ENCODE measurements around the gene GNPNAT1.
"Not testable (repeated sequence)": the region's sequence is repeated elsewhere in the genome, so short reads cannot be mapped to it uniquely, and the experiment has no call there.

GNPNAT1 gene

GRCh38 chr14:52733824-52734223 is 57.6 kb downstream of the GNPNAT1 start:
- no peak for DNase-seq (ENCODE audit: extremely low read depth, insufficient read length)
- Histone ChIP-seq H3K36me3 (ENCODE audit: control insufficient read depth, insufficient read depth, low read length) (no peaks in the 10 kb centered on the region), H3K27me3 (replicated peaks; ENCODE audit: control insufficient read depth, insufficient read depth, low read length) (no peaks in the 10 kb centered on the region), H3K4me3 (replicated peaks; ENCODE audit: low read depth, low read length) (no peak overlapping the region)
- no peak for TF ChIP-seq CTCF (IDR thresholded peaks at IDR 0.05; ENCODE audit: insufficient read depth, low read length, poor library complexity, severe bottlenecking)

DNA sequence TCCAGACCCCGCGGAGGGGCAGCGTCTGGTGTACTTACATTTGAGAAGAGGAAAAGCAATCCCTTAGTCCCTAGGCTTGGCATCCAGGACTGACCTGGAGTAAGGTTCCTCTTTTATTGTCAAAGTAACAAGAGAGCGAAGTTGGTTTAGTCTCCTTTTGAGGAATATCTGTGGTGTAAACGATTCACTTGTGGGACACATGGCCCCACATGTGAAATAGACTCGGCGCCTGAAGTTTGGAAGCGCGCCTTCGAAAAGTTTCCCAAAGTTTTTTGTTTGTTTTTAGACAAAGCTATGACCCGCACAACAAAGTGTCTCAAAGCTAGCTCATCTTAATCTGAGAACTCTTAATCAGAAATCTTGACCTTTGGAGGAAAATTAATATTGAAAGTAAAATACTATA is 60.7 kb downstream of the GNPNAT1 start:
- Histone ChIP-seq H3K4me3 (replicated peaks; ENCODE audit: low read depth, low read length) (peak overlapping the region; percentile 95), H3K27me3 (replicated peaks; ENCODE audit: control insufficient read depth, insufficient read depth, low read length) (no peaks in the 10 kb centered on the region), H3K36me3 (ENCODE audit: control insufficient read depth, insufficient read depth, low read length) (no peaks in the 10 kb centered on the region)
- no peak for DNase-seq (ENCODE audit: extremely low read depth, insufficient read length)
- TF ChIP-seq CTCF (IDR thresholded peaks at IDR 0.05; ENCODE audit: insufficient read depth, low read length, poor library complexity, severe bottlenecking), result no peak

DNA sequence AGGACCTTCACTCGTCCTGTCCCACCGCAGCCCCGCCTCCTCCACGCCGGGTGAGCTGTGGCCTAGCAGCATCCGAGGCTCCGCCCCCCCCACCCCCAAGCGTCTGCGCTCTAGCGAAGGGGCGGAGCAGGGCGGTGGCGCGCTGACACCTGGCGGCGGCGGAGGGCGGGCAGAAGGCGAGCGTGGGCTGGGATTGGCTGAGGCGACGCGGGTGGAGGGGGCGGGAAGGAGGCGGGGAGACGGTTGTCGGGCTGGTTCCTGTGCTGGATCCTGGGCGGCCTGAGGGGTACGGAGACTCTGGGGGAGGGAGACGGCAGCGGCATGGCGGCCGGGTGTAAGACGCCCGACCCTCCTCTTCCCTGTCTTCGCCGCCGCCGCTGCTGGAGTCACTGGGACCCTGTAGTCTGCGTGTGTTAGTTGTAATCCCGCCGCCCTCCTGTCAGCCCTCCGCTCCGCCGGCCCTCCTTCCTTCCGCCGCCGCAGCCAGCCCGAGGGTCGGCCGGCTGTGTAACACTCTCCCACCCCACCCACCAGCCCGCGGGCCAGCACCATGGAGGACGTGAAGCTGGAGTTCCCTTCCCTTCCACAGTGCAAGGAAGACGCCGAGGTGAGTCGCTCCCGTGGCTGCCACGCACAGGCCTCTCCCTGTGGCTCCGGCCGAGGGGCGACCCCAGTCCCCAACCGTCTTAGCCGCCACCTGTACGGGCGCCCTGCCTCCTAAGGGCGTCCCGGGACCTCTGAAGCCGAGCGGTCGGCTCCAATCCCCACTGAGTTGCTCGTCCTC is 61.3 kb downstream of the GNPNAT1 start, which contains the start of gene STYX:
Gene STYX (plus strand): TSS at position 242 of the 784 bp plus-strand sequence. CDS start 309 bp downstream, at position 551.
- no peaks in the 10 kb centered on the region for H3K36me3 ChIP-seq (ENCODE audit: control insufficient read depth, insufficient read depth, low read length)
- H3K4me3 ChIP-seq (replicated peaks; ENCODE audit: low read depth, low read length), result peak within 1 kb of the TSS; percentile 95
- DNase-seq (ENCODE audit: extremely low read depth, insufficient read length), result peak; percentile 99
- no peaks in the 10 kb centered on the region for H3K27me3 ChIP-seq (replicated peaks; ENCODE audit: control insufficient read depth, insufficient read depth, low read length)
- TF ChIP-seq CTCF (IDR thresholded peaks at IDR 0.05; ENCODE audit: insufficient read depth, low read length, poor library complexity, severe bottlenecking), result no peak

DNA sequence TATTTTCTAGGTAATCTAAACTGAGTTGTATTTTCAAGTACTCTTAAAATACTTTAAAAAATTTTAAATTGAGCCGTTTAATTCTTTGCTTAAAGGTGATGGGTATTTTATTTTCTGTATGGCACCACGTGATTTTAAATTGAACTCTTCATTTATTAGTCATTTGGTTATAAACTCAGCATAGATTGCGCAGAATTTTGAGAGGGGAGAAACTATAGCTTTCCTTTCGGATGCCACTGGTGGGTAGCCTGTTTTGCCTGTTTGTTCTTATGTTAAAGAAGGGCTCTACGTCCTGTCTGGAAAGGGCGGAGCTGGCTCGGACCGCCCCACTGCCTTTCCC is 61.9 kb downstream of the GNPNAT1 start:
- no peak for DNase-seq (ENCODE audit: extremely low read depth, insufficient read length)
- peaks cover 1% of the 10 kb centered on the region; the same call in 1 of the 2 replicates for H3K36me3 ChIP-seq (ENCODE audit: control insufficient read depth, insufficient read depth, low read length)
- H3K27me3 ChIP-seq (replicated peaks; ENCODE audit: control insufficient read depth, insufficient read depth, low read length), result no peaks in the 10 kb centered on the region
- peak overlapping the region; percentile 42; the same call in 1 of the 2 replicates for H3K4me3 ChIP-seq (replicated peaks; ENCODE audit: low read depth, low read length)
- no peak for TF ChIP-seq CTCF (IDR thresholded peaks at IDR 0.05; ENCODE audit: insufficient read depth, low read length, poor library complexity, severe bottlenecking)

GRCh38 chr14:52729035-52729434 is 62.4 kb downstream of the GNPNAT1 start:
- not testable (repeated sequence) for H3K36me3 ChIP-seq (ENCODE audit: control insufficient read depth, insufficient read depth, low read length); DNase-seq (ENCODE audit: extremely low read depth, insufficient read length); H3K4me3 ChIP-seq (replicated peaks; ENCODE audit: low read depth, low read length); H3K27me3 ChIP-seq (replicated peaks; ENCODE audit: control insufficient read depth, insufficient read depth, low read length)

DNA sequence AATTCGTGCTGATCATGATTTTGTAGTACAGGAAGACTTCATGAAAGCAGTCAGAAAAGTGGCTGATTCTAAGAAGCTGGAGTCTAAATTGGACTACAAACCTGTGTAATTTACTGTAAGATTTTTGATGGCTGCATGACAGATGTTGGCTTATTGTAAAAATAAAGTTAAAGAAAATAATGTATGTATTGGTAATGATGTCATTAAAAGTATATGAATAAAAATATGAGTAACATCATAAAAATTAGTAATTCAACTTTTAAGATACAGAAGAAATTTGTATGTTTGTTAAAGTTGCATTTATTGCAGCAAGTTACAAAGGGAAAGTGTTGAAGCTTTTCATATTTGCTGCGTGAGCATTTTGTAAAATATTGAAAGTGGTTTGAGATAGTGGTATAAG is 63.9 kb downstream of the GNPNAT1 start:
- not testable (repeated sequence) for H3K27me3 ChIP-seq (replicated peaks; ENCODE audit: control insufficient read depth, insufficient read depth, low read length); H3K36me3 ChIP-seq (ENCODE audit: control insufficient read depth, insufficient read depth, low read length); H3K4me3 ChIP-seq (replicated peaks; ENCODE audit: low read depth, low read length); DNase-seq (ENCODE audit: extremely low read depth, insufficient read length)

Data from GM06990 (cell line).